ENCODE results near the gene RAMACL.

- TF ChIP-seq POLR2A (IDR thresholded peaks at IDR 0.05; ENCODE audit: extremely low read depth, insufficient read length), result no peak
- no peak for TF ChIP-seq CTCF (IDR thresholded peaks at IDR 0.05; ENCODE audit: low read depth, low read length)
- no peak for TF ChIP-seq MAX (IDR thresholded peaks at IDR 0.05; ENCODE audit: low read depth, low read length)
Observed at GRCh38 chr6:166616261-166617238, 30.1 kb upstream of the RAMACL start.

Measured in NB4 (cell line).